Measurements from ENCODE around the gene ANO7. TPM values are rescaled to one million over a fixed set of nuclear protein-coding genes. Genes with fewer than 3 reads are reported as not detected.

The ANO7 gene
- total RNA-seq, 4 donors from 2014 or later = 0.59 TPM; not detected in 3

DNA sequence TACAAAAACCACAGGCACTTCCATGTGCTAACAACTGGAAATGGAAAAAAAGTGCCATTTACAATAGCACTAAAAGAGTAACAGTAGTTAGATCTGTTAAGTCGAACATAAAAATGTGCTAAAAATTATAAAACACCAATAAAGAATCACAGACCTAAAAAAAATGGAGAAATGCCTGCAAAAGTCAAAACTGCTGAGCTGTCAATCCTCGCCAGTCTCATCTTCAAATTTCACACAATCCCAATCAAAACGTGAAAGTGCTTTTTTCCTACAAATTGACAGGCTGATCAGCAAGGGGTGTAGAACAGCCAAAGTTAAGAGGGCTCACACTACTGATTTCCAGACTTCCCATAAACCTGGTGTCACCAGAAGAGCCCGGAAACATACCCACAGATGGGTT lies 53.2 kb downstream of the ANO7 start:
- Histone ChIP-seq H3K4me3 (no peak overlapping the region), H3K9me3 (no peaks in the 10 kb centered on the region), H3K27ac (no peak overlapping the region), H3K4me1 (no peaks in the 10 kb centered on the region), H3K36me3 (peaks cover 64 to 100% (median 90%) of the 10 kb centered on the region in 3 donors), H3K27me3 (no peaks in the 10 kb centered on the region)
- DNase-seq = no peak
- WGBS, 2 donors = 88 to 89% methylated on average over 4 of the region's 4 CpGs
- intact Hi-C loops (cut with DNase I) = no loop called here
- TF ChIP-seq, protein P1, sequence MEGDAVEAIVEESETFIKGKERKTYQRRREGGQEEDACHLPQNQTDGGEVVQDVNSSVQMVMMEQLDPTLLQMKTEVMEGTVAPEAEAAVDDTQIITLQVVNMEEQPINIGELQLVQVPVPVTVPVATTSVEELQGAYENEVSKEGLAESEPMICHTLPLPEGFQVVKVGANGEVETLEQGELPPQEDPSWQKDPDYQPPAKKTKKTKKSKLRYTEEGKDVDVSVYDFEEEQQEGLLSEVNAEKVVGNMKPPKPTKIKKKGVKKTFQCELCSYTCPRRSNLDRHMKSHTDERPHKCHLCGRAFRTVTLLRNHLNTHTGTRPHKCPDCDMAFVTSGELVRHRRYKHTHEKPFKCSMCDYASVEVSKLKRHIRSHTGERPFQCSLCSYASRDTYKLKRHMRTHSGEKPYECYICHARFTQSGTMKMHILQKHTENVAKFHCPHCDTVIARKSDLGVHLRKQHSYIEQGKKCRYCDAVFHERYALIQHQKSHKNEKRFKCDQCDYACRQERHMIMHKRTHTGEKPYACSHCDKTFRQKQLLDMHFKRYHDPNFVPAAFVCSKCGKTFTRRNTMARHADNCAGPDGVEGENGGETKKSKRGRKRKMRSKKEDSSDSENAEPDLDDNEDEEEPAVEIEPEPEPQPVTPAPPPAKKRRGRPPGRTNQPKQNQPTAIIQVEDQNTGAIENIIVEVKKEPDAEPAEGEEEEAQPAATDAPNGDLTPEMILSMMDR (IDR thresholded peaks at IDR 0.05) = no peak
- TF ChIP-seq POLR2A (IDR thresholded peaks at IDR 0.05) = no peak

DNA sequence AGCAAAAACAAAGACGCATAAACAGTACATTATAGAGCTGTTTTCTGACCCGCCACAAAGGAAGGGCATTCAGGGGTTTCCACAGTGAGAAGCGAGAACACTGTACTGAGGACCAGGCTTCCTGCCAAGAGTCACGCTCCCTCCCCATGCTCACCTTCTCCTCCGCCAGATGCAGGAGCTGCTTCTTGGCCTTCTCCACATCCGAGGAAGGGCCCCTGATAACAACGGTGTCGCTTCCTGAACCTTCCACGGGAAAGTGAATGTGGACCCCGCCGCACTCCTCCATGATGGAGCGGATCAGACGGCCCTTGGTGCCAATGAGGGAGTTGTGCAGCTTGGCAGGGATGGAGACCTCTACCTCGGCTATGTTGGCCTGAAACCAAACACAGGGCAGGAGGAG lies 53.8 kb downstream of the ANO7 start:
- no peak for DNase-seq
- Histone ChIP-seq H3K4me1 (no peaks in the 10 kb centered on the region), H3K27ac (no peak overlapping the region), H3K9me3 (no peaks in the 10 kb centered on the region), H3K36me3 (peaks cover 64 to 100% (median 90%) of the 10 kb centered on the region in 3 donors), H3K4me3 (no peak overlapping the region), H3K27me3 (no peaks in the 10 kb centered on the region)
- TF ChIP-seq POLR2A (IDR thresholded peaks at IDR 0.05) = no peak
- TF ChIP-seq, protein P1 (IDR thresholded peaks at IDR 0.05) = no peak
- WGBS, 2 donors = 84 to 92% methylated on average over 4 to 11 of the region's 14 CpGs
- intact Hi-C loops (cut with DNase I) = no loop called here

DNA sequence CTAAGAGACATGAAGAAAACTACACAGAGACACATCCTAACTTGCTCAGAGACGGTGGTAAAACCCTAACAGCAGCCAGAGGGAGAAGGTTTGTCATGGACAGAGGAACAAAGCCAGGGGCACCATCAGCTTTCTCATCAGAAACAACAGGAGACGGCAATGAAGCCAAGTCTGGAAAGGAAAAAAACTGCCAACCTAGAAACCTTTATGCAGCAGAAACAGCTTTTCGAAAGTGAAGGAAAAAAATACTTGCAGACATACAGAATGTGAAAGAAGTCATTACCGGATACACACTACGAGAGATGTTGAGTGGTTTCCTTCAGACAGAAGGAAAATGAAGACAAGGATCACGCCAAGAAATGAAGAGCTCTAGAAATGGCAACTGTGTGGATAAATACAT lies 55.9 kb downstream of the ANO7 start:
- H3K9me3 ChIP-seq = no peaks in the 10 kb centered on the region
- no peak for DNase-seq
- H3K4me3 ChIP-seq = no peak overlapping the region
- peaks cover 67 to 100% (median 89%) of the 10 kb centered on the region in 3 donors for H3K36me3 ChIP-seq
- H3K4me1 ChIP-seq = no peaks in the 10 kb centered on the region
- 91 to 93% methylated on average over 6 of the region's 6 CpGs for WGBS, 2 donors
- no peaks in the 10 kb centered on the region for H3K27me3 ChIP-seq
- intact Hi-C loops (cut with DNase I) = no loop called here
- TF ChIP-seq POLR2A (IDR thresholded peaks at IDR 0.05) = no peak
- no peak overlapping the region for H3K27ac ChIP-seq

DNA sequence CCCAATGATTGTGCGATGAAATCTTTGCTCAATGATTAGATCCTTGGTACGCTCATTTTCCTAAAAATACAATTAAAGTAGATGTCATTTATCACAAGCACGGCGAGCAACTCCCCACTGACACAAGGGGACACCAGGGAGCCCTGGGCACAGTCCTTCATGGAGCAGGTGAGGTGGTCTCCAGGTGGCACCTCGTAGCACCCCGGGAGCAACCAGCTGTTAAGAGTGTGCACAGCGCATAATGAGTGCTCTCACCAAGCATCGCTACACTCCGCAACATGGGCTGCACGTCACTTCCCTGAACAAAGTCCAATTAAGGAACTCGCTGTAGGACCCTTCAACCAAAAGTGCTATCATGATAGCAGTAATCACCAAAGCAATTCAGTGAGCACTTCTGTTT lies 59.8 kb downstream of the ANO7 start:
- WGBS, 2 donors = 97% methylated on average over 11 of the region's 11 CpGs
- intact Hi-C loops (cut with DNase I) = no loop called here
- Histone ChIP-seq H3K4me1 (no peaks in the 10 kb centered on the region), H3K36me3 (peaks cover 62 to 100% (median 84%) of the 10 kb centered on the region in 3 donors), H3K27me3 (no peaks in the 10 kb centered on the region), H3K27ac (no peak overlapping the region), H3K9me3 (no peaks in the 10 kb centered on the region), H3K4me3 (no peak overlapping the region)
- no peak for TF ChIP-seq POLR2A (IDR thresholded peaks at IDR 0.05)
- TF ChIP-seq, protein P1 (IDR thresholded peaks at IDR 0.05) = no peak
- DNase-seq = no peak

DNA sequence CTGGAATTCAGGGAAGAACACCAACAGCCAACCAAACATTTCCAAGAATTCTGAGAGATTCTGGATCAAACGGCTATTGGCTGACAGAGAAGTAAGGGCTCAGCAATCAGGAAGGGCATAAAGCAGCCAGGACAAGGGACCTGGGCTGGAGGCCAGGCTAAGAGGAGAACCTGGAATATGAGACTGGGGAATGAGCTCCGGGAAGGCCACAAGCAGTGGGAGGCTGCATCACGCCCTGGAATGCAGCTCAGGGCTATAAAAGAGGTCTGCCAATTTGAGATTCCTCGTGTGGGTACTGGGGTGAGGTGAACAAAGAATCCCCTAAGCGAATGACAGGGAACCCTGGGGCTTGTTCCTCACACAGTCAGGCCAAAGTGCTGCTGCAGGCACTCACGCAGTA lies 60.4 kb downstream of the ANO7 start:
- H3K27ac ChIP-seq = no peak overlapping the region
- no peak for DNase-seq
- H3K27me3 ChIP-seq = no peaks in the 10 kb centered on the region
- intact Hi-C loops (cut with DNase I) = no loop called here
- TF ChIP-seq POLR2A (IDR thresholded peaks at IDR 0.05) = no peak
- TF ChIP-seq, protein P1 (IDR thresholded peaks at IDR 0.05) = no peak
- H3K4me3 ChIP-seq = no peak overlapping the region
- no peaks in the 10 kb centered on the region for H3K9me3 ChIP-seq
- no peaks in the 10 kb centered on the region for H3K4me1 ChIP-seq
- WGBS, 2 donors = 69 to 90% methylated on average over 5 of the region's 6 CpGs
- peaks cover 62 to 100% (median 88%) of the 10 kb centered on the region in 3 donors for H3K36me3 ChIP-seq

DNA sequence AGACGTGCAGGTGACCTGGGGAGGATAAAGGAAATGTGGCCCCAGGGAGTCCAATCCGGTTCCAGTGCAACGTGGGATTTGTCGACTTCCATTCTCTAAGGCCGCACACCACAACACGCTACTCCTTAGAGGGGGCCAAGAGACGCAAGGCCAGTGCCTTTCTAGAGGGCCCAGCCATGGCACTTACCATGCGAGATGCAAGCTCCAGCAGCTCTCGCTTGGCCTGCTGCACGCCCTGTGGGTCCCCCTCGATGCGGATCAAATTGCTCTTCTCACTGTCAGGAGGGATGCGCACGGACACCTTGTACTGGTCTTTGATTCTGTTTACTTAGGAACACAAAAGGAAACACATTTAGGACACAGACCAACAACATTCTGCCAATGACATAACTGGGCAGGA lies 61.2 kb downstream of the ANO7 start:
- TF ChIP-seq, protein P1 (IDR thresholded peaks at IDR 0.05) = no peak
- TF ChIP-seq POLR2A (IDR thresholded peaks at IDR 0.05) = no peak
- intact Hi-C loops (cut with DNase I) = no loop called here
- Histone ChIP-seq H3K4me3 (no peak overlapping the region), H3K36me3 (peaks cover 62 to 100% (median 85%) of the 10 kb centered on the region in 3 donors), H3K27ac (no peak overlapping the region), H3K27me3 (no peaks in the 10 kb centered on the region), H3K9me3 (no peaks in the 10 kb centered on the region), H3K4me1 (no peaks in the 10 kb centered on the region)
- no peak for DNase-seq
- WGBS, 2 donors = 89 to 93% methylated on average over 7 to 14 of the region's 14 CpGs
